ENCODE measurements around the gene RNASE13. TPM values are rescaled to one million over a fixed set of nuclear protein-coding genes. Genes with fewer than 3 reads are reported as not detected.

The RNASE13 gene
- total RNA-seq, 1 donor from 2014 or later = not detected

DNA sequence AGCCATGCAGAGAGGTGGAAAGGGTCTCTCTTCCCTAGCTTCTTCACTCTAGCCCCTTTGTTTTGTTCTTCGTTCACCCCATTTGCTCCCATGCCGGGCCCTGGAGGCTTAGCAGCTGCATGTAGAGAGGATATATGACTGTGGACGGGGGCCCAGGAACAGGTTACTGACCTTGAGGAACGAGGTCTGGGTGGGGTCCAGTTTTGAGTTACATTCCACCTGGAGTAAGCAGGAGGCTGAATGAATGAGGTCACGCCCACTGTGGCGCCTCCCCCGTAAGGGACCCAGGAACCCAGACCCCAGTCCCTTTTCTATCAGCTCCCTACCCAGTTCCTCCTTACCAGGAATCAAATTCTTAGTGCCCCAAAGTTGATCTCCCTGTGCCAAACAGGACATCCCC lies 16.3 kb downstream of the RNASE13 start:
- Mint-ChIP-seq H3K4me1 (ENCODE audit: low read depth, unreplicated experiment) (peaks cover 4% of the 10 kb centered on the region), H3K27me3 (ENCODE audit: unreplicated experiment) (peaks cover 2% of the 10 kb centered on the region), H3K4me3 (ENCODE audit: unreplicated experiment) (no peak overlapping the region), H3K36me3 (ENCODE audit: unreplicated experiment) (peaks cover 4% of the 10 kb centered on the region), H3K9me3 (ENCODE audit: unreplicated experiment) (peaks cover 7% of the 10 kb centered on the region), H3K27ac (ENCODE audit: unreplicated experiment) (no peak overlapping the region)
- TF ChIP-seq, protein P1, sequence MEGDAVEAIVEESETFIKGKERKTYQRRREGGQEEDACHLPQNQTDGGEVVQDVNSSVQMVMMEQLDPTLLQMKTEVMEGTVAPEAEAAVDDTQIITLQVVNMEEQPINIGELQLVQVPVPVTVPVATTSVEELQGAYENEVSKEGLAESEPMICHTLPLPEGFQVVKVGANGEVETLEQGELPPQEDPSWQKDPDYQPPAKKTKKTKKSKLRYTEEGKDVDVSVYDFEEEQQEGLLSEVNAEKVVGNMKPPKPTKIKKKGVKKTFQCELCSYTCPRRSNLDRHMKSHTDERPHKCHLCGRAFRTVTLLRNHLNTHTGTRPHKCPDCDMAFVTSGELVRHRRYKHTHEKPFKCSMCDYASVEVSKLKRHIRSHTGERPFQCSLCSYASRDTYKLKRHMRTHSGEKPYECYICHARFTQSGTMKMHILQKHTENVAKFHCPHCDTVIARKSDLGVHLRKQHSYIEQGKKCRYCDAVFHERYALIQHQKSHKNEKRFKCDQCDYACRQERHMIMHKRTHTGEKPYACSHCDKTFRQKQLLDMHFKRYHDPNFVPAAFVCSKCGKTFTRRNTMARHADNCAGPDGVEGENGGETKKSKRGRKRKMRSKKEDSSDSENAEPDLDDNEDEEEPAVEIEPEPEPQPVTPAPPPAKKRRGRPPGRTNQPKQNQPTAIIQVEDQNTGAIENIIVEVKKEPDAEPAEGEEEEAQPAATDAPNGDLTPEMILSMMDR (IDR thresholded peaks at IDR 0.05; ENCODE audit: partially characterized antibody, unreplicated experiment) = no peak
- DNase-seq = no peak

DNA sequence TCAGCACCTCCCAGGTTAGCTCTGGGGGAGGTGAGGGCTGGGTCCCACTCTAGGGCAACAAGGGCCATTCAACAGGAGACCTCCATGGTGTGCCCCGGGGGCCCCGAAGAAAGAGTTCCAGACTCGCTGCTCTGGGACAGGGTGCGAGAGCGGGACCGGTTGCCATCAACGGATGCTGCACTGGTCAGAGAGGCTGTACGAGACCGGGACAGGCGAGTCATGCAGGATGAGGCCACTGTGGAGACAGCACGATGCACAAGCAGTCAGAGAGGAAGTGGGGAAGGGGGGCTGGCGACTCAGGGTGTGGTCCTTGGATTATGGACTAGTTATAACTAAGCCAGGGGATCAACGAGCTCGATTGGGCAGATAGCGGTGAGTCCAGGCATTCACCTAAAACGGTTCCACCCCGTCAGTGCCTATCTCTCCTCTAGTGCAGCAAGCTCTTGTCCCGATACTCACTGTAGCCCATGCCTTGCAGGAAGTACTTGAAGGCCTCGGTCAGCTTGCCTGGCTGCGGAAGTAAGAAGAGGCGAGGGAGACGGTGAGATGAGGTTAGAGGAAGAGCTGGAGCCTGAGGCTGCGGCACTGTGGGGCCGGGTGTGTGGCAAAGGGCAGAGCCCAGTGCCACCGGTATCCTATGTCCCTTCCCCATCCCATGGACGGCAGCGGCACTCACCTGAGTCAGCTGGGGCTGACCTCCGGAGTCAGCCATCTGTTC lies 16.9 kb downstream of the RNASE13 start:
- Mint-ChIP-seq H3K9me3 (ENCODE audit: unreplicated experiment) (peaks cover 4% of the 10 kb centered on the region), H3K27me3 (ENCODE audit: unreplicated experiment) (peaks cover 2% of the 10 kb centered on the region), H3K4me1 (ENCODE audit: low read depth, unreplicated experiment) (peaks cover 3% of the 10 kb centered on the region), H3K4me3 (ENCODE audit: unreplicated experiment) (no peak overlapping the region), H3K36me3 (ENCODE audit: unreplicated experiment) (peaks cover under 1% of the 10 kb centered on the region), H3K27ac (ENCODE audit: unreplicated experiment) (no peak overlapping the region)
- TF ChIP-seq, protein P1 (IDR thresholded peaks at IDR 0.05; ENCODE audit: partially characterized antibody, unreplicated experiment) = no peak
- DNase-seq = no peak

DNA sequence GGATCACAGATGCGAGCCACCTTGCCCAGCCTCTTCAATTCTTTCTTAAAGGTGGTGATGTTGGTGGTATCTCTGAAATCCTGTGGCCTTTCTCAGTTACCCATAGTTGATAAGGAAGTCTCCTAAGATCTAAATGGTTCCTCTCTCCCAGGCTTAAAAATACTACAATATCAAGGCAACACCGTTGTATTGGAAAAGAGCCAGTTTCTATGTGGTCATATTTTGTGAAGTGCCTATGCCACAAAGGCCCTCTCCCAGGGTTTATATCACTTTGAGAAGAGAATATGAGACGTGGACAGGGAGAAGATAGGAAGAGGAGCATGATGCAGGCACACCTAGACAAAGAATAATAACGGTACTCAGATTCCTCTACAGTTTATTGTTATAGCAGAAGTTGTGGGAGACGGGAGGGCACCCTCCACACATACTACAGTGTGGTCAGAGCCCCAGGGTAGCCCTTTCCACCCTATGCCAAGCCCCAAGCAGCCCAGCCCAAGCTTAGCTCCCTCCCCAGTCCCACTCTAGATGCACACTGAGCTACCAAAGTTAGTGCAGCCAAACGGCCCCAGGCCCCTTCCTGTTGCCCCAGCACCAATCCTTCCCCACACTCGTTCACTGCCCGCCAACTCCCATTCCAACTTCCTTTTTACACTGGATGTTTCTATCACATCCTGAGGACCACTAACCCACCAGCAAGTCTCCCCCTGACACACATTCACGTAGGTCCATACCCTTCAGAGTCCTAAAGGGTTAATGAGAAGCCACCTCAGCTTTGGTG lies 18.0 kb downstream of the RNASE13 start:
- Mint-ChIP-seq H3K27me3 (ENCODE audit: unreplicated experiment) (no peaks in the 10 kb centered on the region), H3K4me3 (ENCODE audit: unreplicated experiment) (no peak overlapping the region), H3K27ac (ENCODE audit: unreplicated experiment) (no peak overlapping the region), H3K4me1 (ENCODE audit: low read depth, unreplicated experiment) (peaks cover 3% of the 10 kb centered on the region), H3K36me3 (ENCODE audit: unreplicated experiment) (no peaks in the 10 kb centered on the region), H3K9me3 (ENCODE audit: unreplicated experiment) (peaks cover 2% of the 10 kb centered on the region)
- DNase-seq = no peak
- TF ChIP-seq, protein P1 (IDR thresholded peaks at IDR 0.05; ENCODE audit: partially characterized antibody, unreplicated experiment) = no peak

DNA sequence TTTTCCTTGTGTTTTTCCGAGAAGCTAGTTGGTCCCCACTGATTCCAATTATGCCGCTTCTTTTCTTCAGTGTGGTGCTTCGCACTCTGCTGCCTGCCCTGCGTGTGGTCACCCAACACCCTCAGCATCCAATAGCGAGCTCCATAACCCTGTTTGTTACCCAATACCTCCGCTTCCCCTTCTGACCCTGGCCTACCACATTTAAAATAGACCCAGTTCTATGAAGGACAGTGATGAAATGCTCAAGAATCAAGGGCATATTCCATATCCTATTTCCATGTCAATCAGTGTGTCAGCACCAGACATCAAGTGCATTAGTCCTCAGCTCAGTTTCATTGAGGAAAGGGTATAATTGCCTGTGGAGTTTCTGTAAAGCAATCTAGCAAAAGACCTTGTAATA lies 19.3 kb downstream of the RNASE13 start:
- H3K4me3 Mint-ChIP-seq (ENCODE audit: unreplicated experiment) = no peak overlapping the region

More for the DNA sequence above, 19.3 kb downstream of the RNASE13 start:
- no peaks in the 10 kb centered on the region for H3K36me3 Mint-ChIP-seq (ENCODE audit: unreplicated experiment)
- H3K27ac Mint-ChIP-seq (ENCODE audit: unreplicated experiment) = no peak overlapping the region
- DNase-seq = no peak
- peaks cover 3% of the 10 kb centered on the region for H3K4me1 Mint-ChIP-seq (ENCODE audit: low read depth, unreplicated experiment)
- H3K9me3 Mint-ChIP-seq (ENCODE audit: unreplicated experiment) = peaks cover 2% of the 10 kb centered on the region
- no peaks in the 10 kb centered on the region for H3K27me3 Mint-ChIP-seq (ENCODE audit: unreplicated experiment)
- TF ChIP-seq, protein P1 (IDR thresholded peaks at IDR 0.05; ENCODE audit: partially characterized antibody, unreplicated experiment) = no peak

All from glutamatergic neuron (in vitro differentiated cells).